NCI-H1417 treated with DMSO at 0.1 percent for 48 hours (cell line): Measurements from ENCODE around the gene ZNF385C.
"Not testable (repeated sequence)": the region's sequence is repeated elsewhere in the genome, so short reads cannot be mapped to it uniquely, and the experiment has no call there.

Experiments
- DNase-seq: peaks from one replicate; lab custom pipeline; 2025; lab: John Stamatoyannopoulos, UW

ZNF385C gene

DNA sequence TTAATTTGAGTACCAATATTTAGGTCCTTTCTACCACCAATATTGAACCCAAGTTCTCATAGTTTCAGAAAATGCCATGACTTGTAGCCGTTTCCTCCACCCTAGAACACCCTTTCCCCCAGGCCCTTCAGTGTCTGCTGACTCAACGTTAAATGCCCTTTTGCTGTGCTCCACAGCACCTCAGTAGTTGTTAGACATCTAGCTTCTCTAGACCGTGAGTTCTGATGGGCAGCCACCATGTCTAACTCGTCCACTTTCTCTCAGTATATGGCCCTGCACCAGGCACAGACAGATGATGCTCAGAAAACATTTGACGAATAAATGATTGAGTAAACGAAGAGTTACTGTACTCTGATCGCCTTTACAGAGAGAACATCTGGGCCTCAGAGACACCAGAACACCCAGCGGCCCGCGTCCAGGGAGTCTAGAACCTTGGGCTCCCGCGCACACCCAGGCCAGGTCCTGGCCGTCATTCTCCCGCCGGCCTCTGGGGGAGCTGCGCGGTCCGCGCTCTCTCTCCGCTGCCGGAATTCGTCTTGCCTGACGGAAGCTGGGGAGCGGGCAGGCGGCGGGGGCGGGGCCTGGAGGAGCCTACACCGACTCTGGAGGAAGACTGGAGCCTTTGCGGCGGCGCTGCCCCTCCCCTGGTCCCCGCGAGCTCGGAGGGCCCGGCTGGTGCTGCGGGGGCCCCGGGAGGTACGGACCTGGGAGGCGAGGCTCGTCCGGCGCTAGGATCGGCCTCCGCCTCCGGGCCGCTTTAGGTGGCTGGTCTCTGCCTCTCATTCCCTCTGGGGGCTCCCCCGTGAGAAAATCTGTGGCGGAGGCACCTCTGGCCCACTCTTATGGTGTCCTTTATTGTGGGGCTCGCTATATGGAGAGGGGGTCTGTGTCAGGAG, 78.5 kb downstream of the ZNF385C start, which contains the start of gene NKIRAS2:
NKIRAS2 (plus strand) TSS at position 582 of the 896 bp plus-strand sequence. CDS start 1,488 bp downstream, outside the sequence.
- peak; percentile 44 for DNase-seq

DNA sequence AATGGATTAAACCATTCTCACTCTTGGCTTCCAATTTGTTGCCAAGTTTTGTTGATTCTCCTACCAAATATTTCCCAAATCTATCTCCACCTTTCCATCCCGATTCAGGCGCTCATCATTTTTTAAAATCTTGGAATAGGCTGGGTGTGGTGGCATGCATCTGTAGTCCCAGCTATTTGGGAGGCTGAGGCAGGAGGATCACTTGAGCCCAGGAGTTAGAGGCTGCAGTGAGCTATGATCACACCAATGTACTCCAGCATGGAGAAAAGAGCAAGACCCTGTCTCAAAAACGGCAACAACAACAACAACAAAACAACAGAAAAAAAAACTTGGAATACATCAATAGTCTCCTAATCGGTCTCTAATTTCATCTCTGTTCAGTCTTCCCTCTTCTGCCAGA, 79.3 kb downstream of the ZNF385C start:
- DNase-seq = no peak

DNA sequence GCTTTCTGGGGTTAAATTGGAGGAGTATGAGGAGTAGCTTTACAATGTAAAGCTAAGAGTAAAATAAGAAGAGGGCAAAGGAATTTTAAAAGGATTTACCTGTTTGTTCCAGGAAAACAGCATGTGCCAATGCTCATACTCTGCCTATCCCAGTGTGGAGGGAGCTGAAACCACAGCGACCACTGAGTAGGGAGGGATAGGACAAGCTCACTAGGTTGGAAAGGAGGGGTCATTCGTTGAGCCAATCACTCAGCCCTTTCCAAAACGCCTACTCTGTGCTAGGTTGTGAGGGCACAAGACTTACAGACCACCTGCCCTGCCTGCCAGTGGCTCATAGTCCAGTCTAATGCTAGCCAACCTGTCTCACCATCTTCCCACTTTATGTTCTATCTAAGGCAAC, 79.9 kb downstream of the ZNF385C start:
- no peak for DNase-seq

DNA sequence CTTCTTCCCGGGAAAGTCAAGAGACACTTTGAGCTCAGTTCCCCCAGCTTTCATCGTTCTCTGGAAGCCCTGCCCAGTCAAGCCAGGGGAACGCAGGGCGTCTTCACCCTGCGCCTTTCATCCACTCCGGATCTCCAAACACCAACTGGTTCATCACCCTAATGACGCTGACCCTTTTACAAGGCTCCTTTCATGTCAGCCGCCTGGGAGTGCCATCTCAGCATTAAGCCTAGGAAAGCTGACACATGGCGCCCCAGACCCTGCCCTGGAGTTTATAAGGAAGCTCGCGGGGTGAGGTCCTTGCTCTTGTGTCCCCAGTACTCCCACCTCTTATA, 80.4 kb downstream of the ZNF385C start:
- DNase-seq = no peak

DNA sequence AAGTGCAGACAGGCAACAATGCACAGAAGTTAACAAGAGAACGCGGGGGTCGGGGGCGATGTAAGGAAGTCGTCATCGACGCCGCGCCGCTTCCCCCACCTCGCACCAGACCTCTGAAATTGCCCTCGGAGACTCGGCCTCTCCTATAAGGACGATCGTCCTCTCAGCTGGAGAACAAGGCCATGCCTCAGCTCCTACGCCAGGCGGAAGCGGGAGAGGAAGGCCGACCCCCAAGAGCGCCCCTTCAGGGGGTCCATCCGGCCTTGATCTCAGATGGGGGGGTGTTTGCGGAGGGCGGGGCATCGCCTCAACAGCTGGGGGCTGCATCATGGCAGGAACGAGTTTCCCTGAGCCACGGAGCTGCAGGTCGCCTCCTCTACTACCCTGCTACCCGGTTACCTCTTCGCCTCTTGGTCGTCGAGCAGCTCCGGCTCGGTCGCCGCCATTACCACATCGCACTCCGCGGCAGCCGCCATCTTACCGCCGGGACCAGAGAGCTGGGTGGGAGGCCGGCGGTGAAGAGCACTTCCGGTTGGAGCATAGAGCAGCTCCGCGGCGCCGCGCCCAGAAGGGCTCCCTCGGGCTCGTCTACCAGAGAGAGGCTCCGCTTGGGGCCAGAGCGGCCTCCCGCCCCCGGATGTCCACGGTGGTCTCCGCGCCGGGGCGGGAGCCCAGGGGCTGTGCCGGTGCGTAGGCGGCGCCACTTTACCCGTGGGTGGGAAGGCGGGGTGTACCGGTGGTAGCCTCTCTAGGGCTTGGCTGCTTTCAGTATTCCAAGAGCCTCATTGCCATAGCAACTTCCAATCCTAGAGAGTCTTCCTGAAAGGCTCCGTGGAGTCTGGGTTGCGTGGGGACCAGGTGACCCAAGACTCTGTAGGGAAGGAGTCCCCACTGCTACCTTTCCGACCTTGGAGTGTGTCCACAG, 81.1 kb downstream of the ZNF385C start, which contains the start of gene DNAJC7:
DNAJC7 (minus strand) TSS at position 499 of the 925 bp plus-strand sequence; CDS start at position 476, 23 bp downstream.
- DNase-seq = peak; percentile 44

DNA sequence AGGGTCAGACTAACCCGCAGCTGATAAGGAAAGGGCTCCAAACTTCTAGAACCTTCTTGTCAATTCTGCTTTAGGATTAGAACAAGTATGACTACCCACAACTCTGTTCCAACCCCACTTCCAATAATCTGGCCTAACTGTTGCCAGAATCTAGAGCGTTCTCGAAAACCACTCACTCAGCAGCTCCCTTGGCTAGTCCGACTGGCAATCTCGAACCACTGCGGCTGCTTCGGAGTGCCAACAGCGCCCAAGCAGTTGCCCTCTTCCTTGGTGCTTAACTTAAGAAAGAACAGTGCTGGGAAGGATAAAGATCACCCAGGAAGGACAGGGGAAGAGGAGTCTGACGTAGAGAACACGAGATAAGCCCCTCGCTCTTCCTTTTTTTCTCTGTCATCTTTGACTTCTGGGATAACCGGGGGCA, 81.9 kb downstream of the ZNF385C start:
- DNase-seq = no peak

DNA sequence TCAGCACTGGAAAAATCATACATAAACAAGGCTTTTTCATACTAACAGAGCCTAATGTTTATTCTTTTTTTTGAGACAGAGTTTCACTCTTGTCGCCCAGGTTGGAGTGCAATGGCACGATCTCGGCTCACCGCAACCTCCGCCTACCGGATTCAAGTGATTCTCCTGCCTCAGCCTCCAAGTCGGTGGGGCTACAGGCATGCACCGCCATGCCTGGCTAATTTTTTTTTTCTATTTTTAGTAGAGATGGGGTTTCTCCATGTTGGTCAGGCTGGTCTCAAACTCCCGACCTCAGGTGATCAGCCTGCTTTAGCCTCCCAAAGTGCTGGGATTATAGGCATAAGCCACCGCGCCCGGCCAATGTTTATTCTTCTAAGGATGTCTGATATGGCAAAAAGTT, 84.5 kb downstream of the ZNF385C start:
- DNase-seq = not testable (repeated sequence)

DNA sequence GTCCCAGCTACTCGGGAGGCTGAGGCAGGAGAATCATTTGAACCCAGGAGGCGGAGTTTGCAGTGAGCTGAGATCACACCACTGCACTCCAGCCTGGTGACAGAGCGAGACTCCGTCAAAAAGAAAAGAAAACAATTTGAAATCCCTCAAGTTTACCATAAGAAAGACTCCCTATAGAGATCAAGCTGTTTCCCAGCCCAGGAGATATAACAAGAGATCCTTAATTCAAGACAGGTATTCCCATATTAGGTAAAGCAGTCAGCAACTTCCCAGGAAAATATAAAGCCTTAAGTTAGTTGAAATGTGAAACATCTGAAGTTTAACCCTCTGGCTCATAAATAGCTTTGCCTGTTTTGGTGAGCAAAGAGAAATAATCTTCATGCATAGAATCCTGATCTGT, 85.9 kb downstream of the ZNF385C start:
- DNase-seq = not testable (repeated sequence)

DNA sequence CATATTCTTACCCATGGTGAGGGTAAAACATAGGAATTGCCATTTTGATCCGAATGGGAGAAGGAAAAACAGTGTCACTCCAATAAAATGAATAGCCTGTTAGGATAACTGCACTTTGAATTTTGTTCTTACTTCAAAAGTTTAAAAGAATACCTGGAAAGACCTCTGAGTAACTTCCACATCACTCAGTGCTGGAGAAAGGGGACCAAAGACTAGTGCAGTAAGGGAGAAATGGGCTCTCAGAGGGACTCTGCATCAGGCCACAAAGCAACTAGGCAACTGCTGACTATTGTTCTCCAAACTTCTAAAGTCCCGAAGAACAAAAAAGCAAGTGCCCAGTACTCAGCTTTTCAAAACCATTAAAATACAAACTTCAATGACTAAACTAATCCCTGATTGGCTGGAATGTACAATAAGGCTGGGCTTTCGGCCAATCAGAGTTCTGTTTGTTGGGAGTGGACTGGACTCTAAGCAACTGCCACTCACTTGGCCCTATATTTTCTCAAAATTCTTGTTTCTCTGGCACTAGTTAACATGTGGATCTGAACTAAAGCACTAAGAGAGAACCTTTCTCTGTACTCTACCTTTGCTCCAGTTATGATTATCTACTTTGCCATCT, 87.3 kb downstream of the ZNF385C start:
- DNase-seq = no peak

DNA sequence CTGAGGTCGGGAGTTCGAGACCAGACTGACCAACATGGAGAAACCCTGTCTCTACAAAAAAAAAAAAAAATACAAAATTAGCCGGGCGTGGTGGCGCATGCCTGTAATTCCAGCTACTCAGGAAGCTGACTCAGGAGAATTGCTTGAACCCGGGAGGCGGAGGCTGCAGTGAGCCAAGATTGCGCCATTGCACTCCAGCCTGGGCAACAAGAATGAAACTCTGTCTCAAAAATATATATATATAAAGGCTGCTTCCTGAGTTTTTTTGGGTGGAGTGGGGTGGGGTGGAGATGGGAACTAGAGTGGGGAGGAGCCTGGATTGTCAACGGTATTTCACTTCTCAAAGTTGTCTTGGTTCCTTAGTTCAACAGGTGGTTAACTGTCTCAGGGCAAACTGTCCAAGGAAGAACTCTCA, 88.0 kb downstream of the ZNF385C start:
- not testable (repeated sequence) for DNase-seq

DNA sequence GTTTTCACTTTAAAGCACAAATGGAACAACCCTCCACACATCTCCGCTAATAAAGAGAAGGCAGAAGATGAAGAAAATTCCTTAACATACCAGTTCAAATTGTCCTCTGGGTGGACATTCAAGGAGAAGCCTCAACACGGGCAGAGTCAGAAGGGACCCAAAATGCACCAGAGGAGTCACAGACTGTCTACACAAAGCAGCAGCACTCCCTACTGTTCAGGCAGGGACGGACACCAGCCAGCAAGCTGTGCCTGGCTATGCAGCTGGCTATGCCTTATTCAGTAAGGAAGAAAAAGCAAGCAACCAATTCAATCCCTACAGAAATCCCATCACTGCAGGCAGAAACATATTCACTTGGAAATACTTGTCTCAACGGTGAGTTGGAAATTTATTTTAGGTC, 89.1 kb downstream of the ZNF385C start:
- no peak for DNase-seq

DNA sequence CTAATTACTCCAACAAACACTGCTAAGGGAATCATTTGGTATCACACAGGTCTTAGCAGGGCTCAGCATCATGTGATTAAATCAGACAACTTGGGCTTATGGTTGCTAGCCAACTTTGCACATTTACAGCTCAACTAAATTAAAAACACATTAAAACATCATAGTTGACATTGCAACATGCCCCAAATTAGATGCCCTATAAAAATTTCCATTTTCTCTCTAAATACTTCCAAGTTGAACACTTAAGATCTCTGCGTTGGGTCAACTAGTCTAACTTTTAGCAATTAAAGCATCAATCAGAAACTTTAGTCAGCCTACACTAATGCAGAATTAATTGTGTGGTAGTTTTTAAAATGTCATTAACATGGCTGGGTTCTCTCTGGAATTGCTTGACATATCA, 93.1 kb downstream of the ZNF385C start:
- DNase-seq = no peak

DNA sequence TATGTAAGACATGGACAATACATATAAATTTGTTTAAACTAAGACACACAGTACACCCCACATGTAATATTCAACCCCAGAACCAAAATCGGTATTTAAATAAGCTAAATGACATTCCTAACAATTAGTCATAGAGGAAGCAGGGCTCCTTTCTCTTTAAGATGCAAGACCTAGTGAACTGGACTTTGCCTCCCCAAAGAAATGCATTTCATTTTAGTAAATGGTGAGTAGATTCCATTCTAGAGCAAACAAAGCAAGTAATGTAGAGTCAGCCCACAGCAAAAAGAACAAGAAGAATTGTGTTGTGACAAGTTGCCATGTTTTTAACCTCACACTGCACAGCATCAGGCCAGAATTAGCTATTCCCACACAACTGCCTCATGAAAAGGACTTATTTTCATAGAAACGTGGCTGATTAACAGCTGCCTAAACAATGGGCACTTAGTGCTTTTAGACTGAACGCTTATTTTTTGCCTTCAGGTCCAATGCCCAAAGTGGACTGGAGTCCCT, 95.4 kb downstream of the ZNF385C start:
- no peak for DNase-seq

DNA sequence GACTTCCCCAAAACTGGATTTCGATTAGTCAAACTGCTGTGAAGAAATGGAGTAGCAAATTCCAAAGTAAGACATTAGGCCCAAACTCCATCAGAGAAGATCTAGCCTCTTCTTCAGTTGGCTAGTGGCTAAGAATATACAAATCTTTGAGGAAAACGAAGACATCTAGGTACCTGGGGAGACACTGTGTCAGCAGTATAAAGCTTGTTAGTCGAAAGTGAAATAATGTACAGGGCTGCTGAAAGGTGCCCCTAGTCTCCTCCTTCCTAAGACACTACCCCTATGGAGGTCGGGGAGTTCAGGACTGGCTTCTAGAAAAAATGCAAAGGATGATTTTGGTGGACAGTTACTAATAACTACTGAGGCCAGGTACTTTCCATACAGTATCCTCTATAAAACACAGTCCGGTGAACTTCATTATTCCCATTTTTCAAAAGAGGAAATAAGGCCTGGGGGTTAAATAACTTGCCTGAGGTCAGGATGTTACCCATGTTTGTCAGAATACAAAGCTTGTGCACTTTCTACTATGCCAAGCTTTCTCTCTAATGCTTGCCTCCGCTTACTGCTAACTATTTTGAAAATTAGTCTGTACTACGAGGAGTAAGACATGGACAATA, 96.0 kb downstream of the ZNF385C start:
- no peak for DNase-seq

DNA sequence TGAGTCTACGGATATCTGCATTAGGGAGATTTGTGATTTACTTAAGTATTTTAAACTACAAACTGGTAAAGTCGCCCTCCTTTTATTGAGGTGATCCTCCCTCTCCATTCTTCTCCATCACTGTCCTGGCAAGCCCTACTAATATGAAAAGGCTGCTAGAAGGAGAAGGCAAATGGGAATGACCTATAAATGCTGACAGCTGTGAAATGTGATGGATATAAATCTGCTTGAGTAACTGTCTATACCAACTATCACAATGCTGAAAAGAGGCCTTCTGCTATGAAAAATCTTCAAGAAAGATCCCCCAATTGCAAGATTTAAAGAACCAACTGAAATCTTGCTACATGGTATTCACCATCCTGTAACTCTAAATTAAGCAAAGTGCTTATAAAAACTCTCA, 96.5 kb downstream of the ZNF385C start:
- DNase-seq = no peak

DNA sequence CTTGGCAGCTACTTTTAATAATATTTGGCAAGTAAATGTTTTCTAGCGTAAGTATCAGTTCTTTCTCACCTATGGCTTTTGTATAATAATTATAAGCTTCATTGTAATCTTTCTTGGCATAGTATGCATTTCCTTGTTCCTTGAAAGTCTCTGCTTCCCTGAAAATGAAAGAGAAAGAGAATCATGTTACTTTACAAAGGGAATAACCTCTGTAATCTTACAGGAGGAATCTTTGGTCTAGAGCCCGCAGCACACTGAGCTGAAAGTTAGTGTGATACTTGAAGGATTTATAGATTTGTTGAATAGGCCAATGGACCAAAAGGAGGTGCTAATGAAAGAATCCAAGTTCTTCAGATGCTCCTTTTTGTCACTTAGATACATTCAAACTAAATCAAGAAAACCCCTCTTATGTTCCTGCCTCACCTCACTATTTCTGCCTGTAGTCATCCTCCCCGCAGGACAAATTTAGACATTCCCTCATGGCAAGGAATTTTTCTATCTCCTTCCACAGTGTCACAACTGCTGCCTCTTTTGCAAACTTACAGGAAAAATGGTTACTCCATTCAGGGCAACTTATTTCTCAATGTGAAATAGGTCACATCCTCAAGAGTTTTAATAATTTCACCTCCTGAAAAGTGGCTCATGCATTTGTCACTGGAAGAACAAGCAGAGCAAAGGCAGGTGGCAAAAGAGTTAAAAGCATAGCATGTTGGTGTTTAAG, 97.7 kb downstream of the ZNF385C start:
- DNase-seq = no peak

DNA sequence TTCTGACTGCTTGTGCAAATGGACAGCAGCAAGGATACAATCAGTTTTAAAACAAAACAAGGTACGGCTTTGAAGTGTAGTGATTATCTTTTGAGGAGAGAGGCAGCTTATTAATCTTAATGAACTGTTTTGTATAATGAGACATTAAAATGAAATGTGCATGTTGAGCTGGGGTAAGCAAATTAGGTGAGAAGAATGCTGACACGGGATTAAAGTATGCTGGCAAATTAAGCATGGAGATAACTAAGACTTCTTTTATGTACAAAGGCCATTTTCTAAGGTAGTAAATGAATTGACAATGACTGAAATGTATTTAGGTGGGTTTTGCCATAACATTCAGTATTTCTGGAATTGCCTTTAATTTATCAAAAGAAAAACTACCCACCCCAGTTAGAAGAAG, 99.8 kb downstream of the ZNF385C start:
- DNase-seq = no peak

DNA sequence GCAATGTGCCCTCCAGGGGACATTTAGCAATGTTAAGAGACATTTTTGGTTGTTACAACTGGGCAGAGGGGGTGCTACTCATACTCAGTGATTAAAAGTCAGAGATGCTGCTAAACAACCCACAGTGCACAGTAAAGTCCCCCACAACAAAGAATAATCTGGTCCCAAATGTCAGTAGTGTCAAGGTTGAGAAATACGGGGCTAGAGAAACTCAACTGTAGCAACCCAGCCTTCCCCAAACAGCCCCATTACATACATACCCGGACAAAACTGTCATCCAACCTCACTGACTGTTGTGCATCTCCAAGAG, 101.5 kb downstream of the ZNF385C start:
- DNase-seq = no peak

DNA sequence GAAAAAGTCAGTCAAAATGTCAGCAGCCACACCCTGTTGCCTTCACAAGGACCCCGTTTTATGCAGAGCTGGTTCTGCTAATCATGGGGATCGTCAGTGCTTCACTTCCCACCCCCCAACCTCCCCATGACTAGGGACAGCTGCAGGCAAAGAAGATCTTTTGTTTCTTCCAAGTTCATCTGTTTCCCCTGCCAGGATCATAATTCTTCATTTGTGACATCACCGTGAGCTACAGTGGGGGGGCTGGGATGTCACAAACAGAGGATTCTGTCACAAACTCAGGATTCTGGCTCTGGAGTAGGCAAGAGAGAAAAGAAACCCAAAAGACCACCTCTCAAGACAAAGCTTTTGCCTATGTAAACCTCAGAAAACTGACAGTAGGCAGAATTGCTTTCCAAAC, 105.7 kb downstream of the ZNF385C start:
- no peak for DNase-seq

DNA sequence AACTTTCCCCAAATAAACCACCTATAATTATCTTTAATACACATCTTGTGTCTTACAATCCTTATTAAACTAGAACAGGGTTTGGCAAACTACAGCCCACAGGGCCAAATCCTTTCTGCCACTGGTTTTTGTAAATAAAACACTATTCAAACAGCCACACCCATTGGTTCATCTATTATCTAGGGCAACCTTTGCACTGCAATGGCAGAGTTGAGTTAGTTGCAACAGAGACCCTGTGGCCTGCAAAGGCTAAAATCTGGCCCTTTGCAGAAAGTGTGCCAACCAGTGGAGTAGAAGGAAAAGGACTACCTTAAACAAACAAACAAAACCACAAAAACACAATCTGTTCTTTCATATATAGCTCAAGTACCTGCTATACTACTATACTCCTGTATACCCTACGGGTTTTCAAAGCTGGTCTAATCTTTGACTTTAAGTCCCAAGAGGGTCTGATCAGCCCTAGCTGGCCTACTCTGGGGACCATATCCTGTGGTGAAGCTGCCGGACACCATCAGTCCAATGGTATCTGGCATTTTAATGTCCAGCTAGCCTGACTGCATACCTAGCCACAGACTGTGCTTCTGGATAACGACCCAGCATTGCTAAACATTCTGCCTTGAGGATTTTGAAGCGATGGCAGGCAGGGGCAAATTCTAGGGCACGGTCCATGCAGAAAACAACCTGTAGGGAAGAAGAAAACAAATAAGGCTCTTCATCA, 108.4 kb downstream of the ZNF385C start:
- DNase-seq = no peak
